PC-3 (cell line): ENCODE results near the gene TIAM1. TPM values are rescaled to one million over a fixed set of nuclear protein-coding genes. Genes with fewer than 3 reads are reported as not detected.

Source experiments
- ATAC-seq: fragments of 200-7000 bp; cut with Tn5 transposase; 2 replicates; pipeline ENCODE4 v1.9.1; 2020; ENCODE audit warnings: mild to moderate bottlenecking, moderate library complexity
- Bru-seq: library from RNA; stranded (reverse); fragments of 400-500 nt; gene quantifications from one replicate; lab custom pipeline; 2021; lab: Mats Ljungman, UMichigan
- BruChase-seq, 2 experiments: library from RNA; stranded (reverse); fragments of 400-500 nt; gene quantifications; one replicate each; lab custom pipeline; 2021; lab: Mats Ljungman, UMichigan
- BruUV-seq: library from RNA; stranded (reverse); fragments of 400-500 nt; replicated peaks from 2 replicates; lab custom pipeline; 2021; lab: Mats Ljungman, UMichigan
- CTCF ChIA-PET: fragments of 300-600 bp; sonication (Branson Sonifier 250); formaldehyde crosslinking; loops from one replicate; lab custom pipeline; 2022; ENCODE audit warnings: antibody characterized with exemption; lab: Charles Lee
- POLR2A ChIA-PET: fragments of 300-600 bp; sonication (Branson Sonifier 250); formaldehyde crosslinking; loops from one replicate; lab custom pipeline; 2022; ENCODE audit warnings: antibody characterized with exemption; ENCODE audit not compliant: unreplicated experiment; lab: Charles Lee
- DNase-seq: peaks from one replicate; pipeline ENCODE4 v3.0.0-alpha.2; 2015
- H2AFZ ChIP-seq: fragments of 300-600 bp; sonication (generic); 2 replicates; pipeline ENCODE4 v1.6.0; 2016; ENCODE audit warnings: antibody characterized with exemption, low read length
- H3F3A ChIP-seq: fragments of 300-600 bp; sonication (generic); one replicate; pipeline ENCODE4 v1.6.0; 2017; ENCODE audit warnings: antibody characterized with exemption, low read length, control low read depth, mild to moderate bottlenecking; ENCODE audit not compliant: unreplicated experiment
- H3K27ac ChIP-seq: fragments of 300-600 bp; sonication (generic); 2 replicates; pipeline ENCODE4 v1.5.1; 2016; ENCODE audit warnings: mild to moderate bottlenecking, low read length
- H3K27me3 ChIP-seq: fragments of 300-600 bp; sonication (generic); 2 replicates; pipeline ENCODE4 v1.6.1; 2016; ENCODE audit warnings: low read length, mixed read lengths
- H3K36me3 ChIP-seq: fragments of 300-600 bp; sonication (generic); 2 replicates; pipeline ENCODE4 v1.6.1; 2016; ENCODE audit warnings: low read depth, mixed run types, low read length, mixed read lengths
- H3K4me1 ChIP-seq: fragments of 300-600 bp; sonication (generic); 2 replicates; pipeline ENCODE4 v1.5.1; 2016; ENCODE audit warnings: low read length; ENCODE audit not compliant: insufficient read depth
- H3K4me2 ChIP-seq: fragments of 300-600 bp; sonication (generic); 2 replicates; pipeline ENCODE4 v1.6.0; 2016; ENCODE audit warnings: low read length
- H3K4me3 ChIP-seq: fragments of 300-600 bp; sonication (generic); 2 replicates; pipeline ENCODE4 v1.5.1; 2016; ENCODE audit warnings: mild to moderate bottlenecking, low read length, mixed read lengths
- H3K79me2 ChIP-seq: fragments of 300-600 bp; sonication (generic); 2 replicates; pipeline ENCODE4 v1.6.1; 2017; ENCODE audit warnings: low read length, mixed read lengths
- H3K9ac ChIP-seq: fragments of 300-600 bp; sonication (generic); 2 replicates; pipeline ENCODE4 v1.6.0; 2016; ENCODE audit warnings: mild to moderate bottlenecking, low read length
- H3K9me2 ChIP-seq: fragments of 300-600 bp; sonication (generic); replicated peaks from 2 replicates; pipeline ENCODE4 v1.6.1; 2016; ENCODE audit warnings: mixed run types, low read length, mixed read lengths
- H3K9me3 ChIP-seq: fragments of 300-600 bp; sonication (generic); 2 replicates; pipeline ENCODE4 v1.6.1; 2016; ENCODE audit warnings: low read length, mixed read lengths
- H4K20me1 ChIP-seq: fragments of 300-600 bp; sonication (generic); 2 replicates; pipeline ENCODE4 v1.6.1; 2016; ENCODE audit warnings: low read length, mixed read lengths
- EZH2 ChIP-seq: fragments of 300-600 bp; sonication (generic); IDR thresholded peaks from one replicate; pipeline ENCODE4 v1.6.1; 2017; ENCODE audit warnings: antibody characterized with exemption, mild to moderate bottlenecking, low read length; ENCODE audit not compliant: unreplicated experiment
- EZH2phosphoT487 ChIP-seq: fragments of 300-600 bp; sonication (generic); IDR thresholded peaks from 2 replicates; pipeline ENCODE4 v1.6.1; 2018; ENCODE audit warnings: mild to moderate bottlenecking, antibody characterized with exemption, low read length, borderline replicate concordance
- intact Hi-C: fragments of 100-400 bp; cut with micrococcal nuclease; formaldehyde crosslinking; loops from 2 replicates; pipeline ENCODE4 v1.9.0; 2023
- long read RNA-seq: library from polyadenylated mRNA; unstranded; transcript quantifications from one replicate; pipeline ENCODE4 v2.0.0, GENCODE V29; 2021; ENCODE audit not compliant: unreplicated experiment
- total RNA-seq: library from RNA; depleted of rRNA; stranded (reverse); fragments of >200 nt; gene quantifications from 2 replicates; pipeline ENCODE4 v1.2.3, GENCODE V29; 2014; rRNA removed
- TF ChIP-seq, protein P1 (sequence below): fragments of 300-600 bp; sonication (generic); conservative IDR thresholded peaks from 2 replicates; pipeline ENCODE4 v1.5.1; 2017; ENCODE audit warnings: antibody characterized with exemption, low read depth, mild to moderate bottlenecking, low read length

Gene TIAM1, protein sequence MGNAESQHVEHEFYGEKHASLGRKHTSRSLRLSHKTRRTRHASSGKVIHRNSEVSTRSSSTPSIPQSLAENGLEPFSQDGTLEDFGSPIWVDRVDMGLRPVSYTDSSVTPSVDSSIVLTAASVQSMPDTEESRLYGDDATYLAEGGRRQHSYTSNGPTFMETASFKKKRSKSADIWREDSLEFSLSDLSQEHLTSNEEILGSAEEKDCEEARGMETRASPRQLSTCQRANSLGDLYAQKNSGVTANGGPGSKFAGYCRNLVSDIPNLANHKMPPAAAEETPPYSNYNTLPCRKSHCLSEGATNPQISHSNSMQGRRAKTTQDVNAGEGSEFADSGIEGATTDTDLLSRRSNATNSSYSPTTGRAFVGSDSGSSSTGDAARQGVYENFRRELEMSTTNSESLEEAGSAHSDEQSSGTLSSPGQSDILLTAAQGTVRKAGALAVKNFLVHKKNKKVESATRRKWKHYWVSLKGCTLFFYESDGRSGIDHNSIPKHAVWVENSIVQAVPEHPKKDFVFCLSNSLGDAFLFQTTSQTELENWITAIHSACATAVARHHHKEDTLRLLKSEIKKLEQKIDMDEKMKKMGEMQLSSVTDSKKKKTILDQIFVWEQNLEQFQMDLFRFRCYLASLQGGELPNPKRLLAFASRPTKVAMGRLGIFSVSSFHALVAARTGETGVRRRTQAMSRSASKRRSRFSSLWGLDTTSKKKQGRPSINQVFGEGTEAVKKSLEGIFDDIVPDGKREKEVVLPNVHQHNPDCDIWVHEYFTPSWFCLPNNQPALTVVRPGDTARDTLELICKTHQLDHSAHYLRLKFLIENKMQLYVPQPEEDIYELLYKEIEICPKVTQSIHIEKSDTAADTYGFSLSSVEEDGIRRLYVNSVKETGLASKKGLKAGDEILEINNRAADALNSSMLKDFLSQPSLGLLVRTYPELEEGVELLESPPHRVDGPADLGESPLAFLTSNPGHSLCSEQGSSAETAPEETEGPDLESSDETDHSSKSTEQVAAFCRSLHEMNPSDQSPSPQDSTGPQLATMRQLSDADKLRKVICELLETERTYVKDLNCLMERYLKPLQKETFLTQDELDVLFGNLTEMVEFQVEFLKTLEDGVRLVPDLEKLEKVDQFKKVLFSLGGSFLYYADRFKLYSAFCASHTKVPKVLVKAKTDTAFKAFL (N-terminal part only)
- 19.1 and 21.1 TPM in 2 replicates for total RNA-seq
- Bru-seq, nascent RNA, result percentile 58 among the genes with signal in this experiment
- BruChase-seq, experiment 1, labeled RNA remaining after a 6-hour chase, result percentile 53 among the genes with signal in this experiment
- BruChase-seq, experiment 2, labeled RNA remaining after a 2-hour chase, result percentile 48 among the genes with signal in this experiment
- long read RNA-seq, partial matches to known transcripts, result 18 of 24 reads
- long read RNA-seq, other reads (novel, unspliced or antisense), result 6 of 24 reads

DNA sequence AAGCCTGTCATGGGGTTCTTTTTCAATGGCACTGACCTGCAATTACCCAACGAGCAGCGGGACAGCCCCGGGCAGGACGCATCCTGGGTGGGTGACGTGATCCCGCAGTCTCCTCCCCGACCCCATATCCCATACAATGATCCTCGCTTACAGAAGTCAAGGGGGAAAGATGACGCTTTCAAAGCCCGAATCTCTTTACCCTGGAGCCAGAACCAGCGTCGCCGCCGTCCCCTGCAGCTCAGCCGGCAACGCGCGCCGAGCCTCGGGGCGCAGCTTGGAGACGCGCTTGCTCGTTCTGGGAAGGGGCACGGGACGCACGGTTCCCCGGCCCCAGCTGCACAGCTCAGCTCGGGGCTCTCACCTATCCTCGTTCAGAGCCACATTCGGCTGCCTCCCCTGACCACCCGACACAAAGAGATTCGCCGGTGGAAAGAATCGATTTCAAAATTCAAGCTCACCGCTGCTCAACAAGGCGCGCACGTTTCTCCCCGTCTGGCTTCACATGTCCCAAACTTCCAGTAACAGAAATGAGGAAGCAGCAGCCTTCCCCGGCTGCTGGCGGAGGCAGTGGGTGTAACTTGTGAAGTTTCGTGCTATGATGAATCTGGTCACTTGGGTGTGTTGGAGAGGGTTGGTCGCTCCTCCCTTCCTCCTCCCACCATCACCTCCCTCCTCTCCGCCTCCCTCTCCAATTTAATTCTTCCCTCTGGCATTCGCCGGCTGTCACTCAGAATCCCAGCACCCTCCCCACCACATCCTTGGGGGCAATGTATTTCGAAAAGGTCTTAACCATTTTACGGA, at the start of gene TIAM1:
Gene TIAM1, minus strand, starts transcription at position 582 of the 801 bp plus-strand sequence. CDS start 77,289 bp downstream, outside the sequence.
- ChIA-PET CTCF (interaction anchor here (0.6 to 0.9 kb wide), 2 partner anchors 50 to 154 kb away, joined by 4 to 5 read pairs; no protein-coding TSS in a partner anchor), POLR2A (interaction anchor here (0.6 kb wide), 1 partner anchor 130 kb away, joined by 20 read pairs; no protein-coding TSS in a partner anchor)
- no peak for TF ChIP-seq EZH2
- TF ChIP-seq, protein P1, sequence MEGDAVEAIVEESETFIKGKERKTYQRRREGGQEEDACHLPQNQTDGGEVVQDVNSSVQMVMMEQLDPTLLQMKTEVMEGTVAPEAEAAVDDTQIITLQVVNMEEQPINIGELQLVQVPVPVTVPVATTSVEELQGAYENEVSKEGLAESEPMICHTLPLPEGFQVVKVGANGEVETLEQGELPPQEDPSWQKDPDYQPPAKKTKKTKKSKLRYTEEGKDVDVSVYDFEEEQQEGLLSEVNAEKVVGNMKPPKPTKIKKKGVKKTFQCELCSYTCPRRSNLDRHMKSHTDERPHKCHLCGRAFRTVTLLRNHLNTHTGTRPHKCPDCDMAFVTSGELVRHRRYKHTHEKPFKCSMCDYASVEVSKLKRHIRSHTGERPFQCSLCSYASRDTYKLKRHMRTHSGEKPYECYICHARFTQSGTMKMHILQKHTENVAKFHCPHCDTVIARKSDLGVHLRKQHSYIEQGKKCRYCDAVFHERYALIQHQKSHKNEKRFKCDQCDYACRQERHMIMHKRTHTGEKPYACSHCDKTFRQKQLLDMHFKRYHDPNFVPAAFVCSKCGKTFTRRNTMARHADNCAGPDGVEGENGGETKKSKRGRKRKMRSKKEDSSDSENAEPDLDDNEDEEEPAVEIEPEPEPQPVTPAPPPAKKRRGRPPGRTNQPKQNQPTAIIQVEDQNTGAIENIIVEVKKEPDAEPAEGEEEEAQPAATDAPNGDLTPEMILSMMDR, result no peak
- no peak for TF ChIP-seq EZH2phosphoT487
- peak; percentile 89 for DNase-seq
- Histone ChIP-seq H3K36me3 (no peaks in the 10 kb centered on the region), H3F3A (no peaks in the 10 kb centered on the region), H3K4me2 (peak within 1 kb of the TSS; percentile 94), H3K9me2 (no peaks in the 10 kb centered on the region), H3K9ac (peak within 1 kb of the TSS; percentile 81), H3K9me3 (no peaks in the 10 kb centered on the region), H3K79me2 (peaks cover 41% of the 10 kb centered on the region), H3K4me1 (peaks cover 38% of the 10 kb centered on the region), H2AFZ (peak within 1 kb of the TSS; percentile 69), H3K4me3 (peak within 1 kb of the TSS; percentile 85), H4K20me1 (peaks cover 31% of the 10 kb centered on the region; the same call in 1 of the 2 replicates), H3K27ac (peak within 1 kb of the TSS; percentile 62), H3K27me3 (no peaks in the 10 kb centered on the region)
- intact Hi-C loops, result loop anchor here (10.0 kb wide), 1 partner anchor 239 kb away; no protein-coding TSS in a partner anchor
- TSS peak; percentile 42 for BruUV-seq
- ATAC-seq, result peak; percentile 91

DNA sequence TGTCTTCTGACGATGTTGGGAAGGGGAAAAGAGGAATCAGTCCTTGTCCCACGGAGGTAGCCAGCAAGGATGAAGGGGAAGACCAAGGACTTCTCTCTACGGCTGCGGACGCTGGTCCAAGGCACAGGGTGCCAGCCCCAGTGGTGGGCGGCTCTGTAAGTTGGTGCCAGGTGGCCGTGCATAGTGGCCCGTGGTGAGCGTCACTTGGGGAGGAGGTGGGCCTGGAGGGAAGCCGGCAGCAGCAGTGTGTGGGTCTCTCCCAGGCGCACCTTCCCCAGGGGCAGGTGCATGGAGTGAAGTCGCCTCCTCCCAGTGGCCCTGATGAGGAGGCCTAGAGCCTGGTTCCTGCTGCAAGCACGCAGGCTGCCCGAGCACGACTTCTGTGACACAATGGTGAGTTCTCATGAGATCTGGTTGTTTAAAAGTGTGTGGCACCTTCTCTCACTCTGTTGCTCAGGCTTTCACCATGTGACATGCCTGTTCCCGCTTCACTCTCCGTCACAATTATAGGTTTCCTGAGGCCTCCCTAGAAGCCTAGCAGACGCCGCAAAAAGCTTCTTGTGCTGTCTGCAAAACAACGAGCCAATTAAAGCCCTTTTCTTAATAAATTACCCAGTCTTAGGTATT, 43.6 kb upstream of the TIAM1 start:
- no peak for DNase-seq
- Histone ChIP-seq H3K9ac (no peak overlapping the region), H3K27me3 (no peaks in the 10 kb centered on the region), H3K9me2 (no peaks in the 10 kb centered on the region), H3K9me3 (no peaks in the 10 kb centered on the region), H3K79me2 (no peaks in the 10 kb centered on the region), H4K20me1 (no peaks in the 10 kb centered on the region), H3K4me3 (no peak overlapping the region), H3F3A (no peaks in the 10 kb centered on the region), H3K4me2 (no peak overlapping the region), H3K27ac (no peak overlapping the region), H3K4me1 (no peaks in the 10 kb centered on the region), H3K36me3 (no peaks in the 10 kb centered on the region), H2AFZ (no peak overlapping the region)
- intact Hi-C loops, result no loop called here
- TF ChIP-seq, protein P1, result no peak
- TF ChIP-seq EZH2, result no peak
- no peak for TF ChIP-seq EZH2phosphoT487
- ChIA-PET CTCF (no interaction called here), POLR2A (no interaction called here)
- no peak for ATAC-seq
- BruUV-seq, result no TSS peak
